Measurements from ENCODE around the gene SFRP5.

DNA sequence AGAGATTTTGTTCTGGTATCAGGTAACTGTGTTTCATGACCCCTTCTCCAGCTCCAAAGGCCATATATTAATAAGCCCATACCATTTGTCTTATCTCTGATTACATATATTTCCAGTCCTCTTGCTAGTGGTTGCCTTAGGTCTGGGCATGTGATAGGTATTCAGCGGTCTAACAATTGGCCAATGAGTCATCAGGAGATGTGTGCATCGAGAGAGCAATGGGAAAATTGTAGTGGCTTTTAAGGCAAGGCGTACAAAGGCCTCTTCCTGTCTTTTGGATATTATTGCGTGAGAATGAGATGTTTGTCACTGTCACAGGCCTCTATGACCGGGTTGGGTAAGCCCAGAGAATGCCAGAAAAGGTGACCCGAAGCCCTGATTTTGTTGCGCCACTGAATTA, 38.6 kb upstream of the SFRP5 start:
- TF ChIP-seq CTCF (IDR thresholded peaks at IDR 0.05) (no peak), POLR2A (IDR thresholded peaks at IDR 0.05) (no peak)

Data from uterus (tissue), 2 donors.